OCI-LY1 (cell line): ENCODE results near the gene NT5C2.

Experiments
- EZH2 ChIP-seq: fragments of 200-600 bp; sonication (generic), shearing (Covaris generic); IDR thresholded peaks from 2 replicates; pipeline ENCODE4 v1.8.0; 2017; ENCODE audit warnings: borderline replicate concordance, mixed run types, mild to moderate bottlenecking, antibody characterized with exemption, low read length, moderate library complexity, mixed read lengths
- TF ChIP-seq, protein P1 (sequence below): fragments of 200-600 bp; sonication (generic), shearing (Covaris generic); IDR thresholded peaks from 2 replicates; pipeline ENCODE4 v1.5.1; 2017; ENCODE audit warnings: mild to moderate bottlenecking, antibody characterized with exemption, low read length, moderate library complexity, mixed read lengths

DNA sequence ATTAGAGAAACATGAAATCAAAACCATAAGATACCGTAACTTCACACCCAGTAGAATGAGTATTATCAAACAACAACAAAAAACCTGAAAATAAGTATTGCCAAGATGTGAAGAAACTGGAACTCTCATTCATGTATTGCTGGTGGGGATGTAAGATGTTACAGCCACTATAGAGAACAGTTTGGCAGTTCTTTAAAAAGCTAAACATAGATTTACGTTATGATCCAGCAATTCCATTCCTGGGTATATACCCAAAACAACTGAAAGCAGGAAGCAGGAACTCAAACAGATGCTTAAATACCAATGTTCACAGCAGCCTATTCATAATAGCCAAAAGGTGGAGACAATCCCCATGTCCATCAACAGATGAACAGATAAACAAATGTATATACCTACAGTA, 72.5 kb downstream of the NT5C2 start:
- TF ChIP-seq, protein P1, sequence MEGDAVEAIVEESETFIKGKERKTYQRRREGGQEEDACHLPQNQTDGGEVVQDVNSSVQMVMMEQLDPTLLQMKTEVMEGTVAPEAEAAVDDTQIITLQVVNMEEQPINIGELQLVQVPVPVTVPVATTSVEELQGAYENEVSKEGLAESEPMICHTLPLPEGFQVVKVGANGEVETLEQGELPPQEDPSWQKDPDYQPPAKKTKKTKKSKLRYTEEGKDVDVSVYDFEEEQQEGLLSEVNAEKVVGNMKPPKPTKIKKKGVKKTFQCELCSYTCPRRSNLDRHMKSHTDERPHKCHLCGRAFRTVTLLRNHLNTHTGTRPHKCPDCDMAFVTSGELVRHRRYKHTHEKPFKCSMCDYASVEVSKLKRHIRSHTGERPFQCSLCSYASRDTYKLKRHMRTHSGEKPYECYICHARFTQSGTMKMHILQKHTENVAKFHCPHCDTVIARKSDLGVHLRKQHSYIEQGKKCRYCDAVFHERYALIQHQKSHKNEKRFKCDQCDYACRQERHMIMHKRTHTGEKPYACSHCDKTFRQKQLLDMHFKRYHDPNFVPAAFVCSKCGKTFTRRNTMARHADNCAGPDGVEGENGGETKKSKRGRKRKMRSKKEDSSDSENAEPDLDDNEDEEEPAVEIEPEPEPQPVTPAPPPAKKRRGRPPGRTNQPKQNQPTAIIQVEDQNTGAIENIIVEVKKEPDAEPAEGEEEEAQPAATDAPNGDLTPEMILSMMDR: no peak
- TF ChIP-seq EZH2: no peak
